GM12878 (cell line): ENCODE data around the gene ESRP2. TPM values are rescaled to one million over a fixed set of nuclear protein-coding genes. Genes with fewer than 3 reads are reported as not detected.

ENCODE experiments used
- ATAC-seq: fragments of 200-7000 bp; cut with Tn5 transposase; 3 replicates; pipeline ENCODE4 v1.9.1; 2020; ENCODE audit warnings: mild to moderate bottlenecking, moderate library complexity
- BruUV-seq: library from RNA; stranded (reverse); fragments of 400-500 nt; replicated peaks from 2 replicates; lab custom pipeline; 2021; lab: Mats Ljungman, UMichigan
- CTCF ChIA-PET: fragments of 300-600 bp; sonication (Branson Sonifier 250); formaldehyde crosslinking; extraction: SDS; loops from one replicate; lab custom pipeline; 2021; ENCODE audit warnings: inconsistent platforms; lab: Yijun Ruan, JAX
- POLR2A ChIA-PET: fragments of 350-600 bp; formaldehyde crosslinking; extraction: SDS; loops from one replicate; lab custom pipeline; 2021; ENCODE audit warnings: inconsistent platforms; lab: Charles Lee
- RAD21 ChIA-PET: fragments of 300-600 bp; sonication (Branson Sonifier 250); formaldehyde crosslinking; loops from one replicate; lab custom pipeline; 2023; ENCODE audit warnings: antibody characterized with exemption; ENCODE audit not compliant: unreplicated experiment; lab: Charles Lee
- SMC1A ChIA-PET: fragments of 300-600 bp; sonication (Branson Sonifier 250); formaldehyde crosslinking; loops from one replicate; lab custom pipeline; 2023; ENCODE audit not compliant: unreplicated experiment, uncharacterized antibody; lab: Charles Lee
- DNase-seq: peaks from one replicate; pipeline ENCODE4 v3.0.0-alpha.2; 2011; ENCODE audit warnings: low read depth, low spot score
- FAIRE-seq: peaks from 3 replicates; lab custom pipeline; 2011; peaks lifted over from hg19 to GRCh38; lab: Jason Lieb, UNC
- H2AFZ ChIP-seq: 2 replicates; pipeline ENCODE4 v1.6.0; 2011; ENCODE audit warnings: low read depth, low read length, control low read depth; ENCODE audit not compliant: control insufficient read depth
- H3K27ac ChIP-seq: 2 replicates; pipeline ENCODE4 v1.5.1; 2011; ENCODE audit warnings: control low read depth; ENCODE audit not compliant: control insufficient read depth, insufficient read depth
- H3K27me3 ChIP-seq, 2 experiments: replicated peaks in 1 of 2; 2 replicates each; pipeline versions ENCODE4 v1.6.0 to v1.6.1; 2011; ENCODE audit warnings: low read length in 1 of 2; ENCODE audit not compliant: control insufficient read depth in 2 of 2, insufficient read depth in 2 of 2
- H3K36me3 ChIP-seq, 2 experiments: 2 replicates each; pipeline ENCODE4 v1.5.1; 2011; ENCODE audit warnings: low read length in 1 of 2; ENCODE audit not compliant: control insufficient read depth in 2 of 2, insufficient read depth in 2 of 2
- H3K4me1 ChIP-seq: 2 replicates; pipeline ENCODE4 v1.6.1; 2011; ENCODE audit warnings: mild to moderate bottlenecking, low read length, moderate library complexity, mixed read lengths; ENCODE audit not compliant: control insufficient read depth, insufficient read depth
- H3K4me2 ChIP-seq: 2 replicates; pipeline ENCODE4 v1.6.0; 2011; ENCODE audit warnings: control low read depth; ENCODE audit not compliant: control insufficient read depth, insufficient read depth
- H3K4me3 ChIP-seq: fragments of 200-600 bp; sonication (generic); 2 replicates; pipeline ENCODE4 v1.5.1; 2016
- H3K79me2 ChIP-seq: 2 replicates; pipeline ENCODE4 v1.6.0; 2011; ENCODE audit warnings: low read length; ENCODE audit not compliant: control insufficient read depth, insufficient read depth
- H3K9ac ChIP-seq: 2 replicates; pipeline ENCODE4 v1.8.0; 2011; ENCODE audit warnings: low read length, control low read depth, mixed read lengths; ENCODE audit not compliant: control insufficient read depth, insufficient read depth
- H3K9me3 ChIP-seq: replicated peaks from 3 replicates; pipeline ENCODE4 v1.5.1; 2011; ENCODE audit warnings: mild to moderate bottlenecking, low read length; ENCODE audit not compliant: control insufficient read depth, insufficient read depth
- H4K20me1 ChIP-seq: 2 replicates; pipeline ENCODE4 v1.6.0; 2011; ENCODE audit not compliant: control insufficient read depth, insufficient read depth
- WRNIP1 ChIP-seq: IDR thresholded peaks from 2 replicates; pipeline ENCODE4 v1.6.1; 2011; ENCODE audit warnings: low read depth, low read length, improper control_type of control experiment, borderline replicate concordance
- WGBS: methylation state at CpG from one replicate; pipeline ENCODE4 v1.1.6; 2016; ENCODE audit warnings: low lambda C conversion rate; ENCODE audit not compliant: insufficient replicate concordance, insufficient coverage; ENCODE audit errors: missing lambda C conversion rate; 5-methylcytosine and 5-hydroxymethylcytosine counted together
- in situ Hi-C: fragments of 300-500 bp; cut with MboI; formaldehyde crosslinking; loops from 9 replicates; pipeline ENCODE4 v1.14.3; 2018; ENCODE audit warnings: mixed read lengths
- intact Hi-C: fragments of 100-400 bp; cut with micrococcal nuclease; formaldehyde crosslinking; loops from one replicate; pipeline ENCODE4 v1.14.2; 2022; ENCODE audit not compliant: unreplicated experiment
- polyA plus RNA-seq, 11 experiments: library from polyadenylated mRNA; depleted of rRNA in 4 of 11; unstranded in 6 of 11; stranded (reverse) in 5 of 11; fragments of >200 nt; fragmentation: Nextera tagmentation in 4 of 11; fragmentation: Illumina TruSeq in 1 of 11; extraction: Ambion mirVana in 4 of 11; extraction: Trizol in 1 of 11; gene quantifications; 1 replicate in 1 of 11; 2 replicates in 10 of 11; pipeline versions ENCODE4 v1.2.1 to v1.2.3, GENCODE V29; 2011 to 2016; ENCODE audit warnings: inconsistent platforms in 2 of 11, missing spikeins in 2 of 11, low read depth in 1 of 11
- total RNA-seq, 4 experiments: library from RNA; depleted of rRNA in 3 of 4; stranded (reverse); fragments of >200 nt in 3 of 4; fragmentation: Illumina TruSeq in 1 of 4; extraction: Trizol in 1 of 4; gene quantifications; 2 replicates each; pipeline versions ENCODE4 v1.2.1 to v1.2.3, GENCODE V29; 2013 to 2021
- TF ChIP-seq, protein P1 (sequence below), 3 experiments: IDR thresholded peaks in 2 of 3; conservative IDR thresholded peaks in 1 of 3; 2 replicates each; pipeline ENCODE4 v1.5.1; 2011; ENCODE audit warnings: low read depth in 3 of 3, low read length in 3 of 3, mild to moderate bottlenecking in 3 of 3, control low read depth in 2 of 3, moderate library complexity in 2 of 3, inconsistent platforms in 1 of 3, mixed read lengths in 1 of 3; ENCODE audit not compliant: control insufficient read depth in 2 of 3, insufficient read depth in 1 of 3; ENCODE audit errors: extremely low read depth in 1 of 3
- TF ChIP-seq, protein P2 (sequence below): fragments of 450-650 bp; IDR thresholded peaks from 2 replicates; pipeline ENCODE4 v1.6.1; 2014; ENCODE audit warnings: mild to moderate bottlenecking
- TF ChIP-seq, protein P3 (sequence below): IDR thresholded peaks from 2 replicates; pipeline ENCODE4 v1.6.1; 2012; ENCODE audit warnings: low read depth, low read length, improper control_type of control experiment
- TF ChIP-seq, protein P4 (sequence below): fragments of 450-650 bp; IDR thresholded peaks from 2 replicates; pipeline ENCODE4 v1.6.1; 2017; ENCODE audit warnings: low read depth, mild to moderate bottlenecking, moderate library complexity

Gene ESRP2
- total and polyA plus RNA-seq, 10 of the 15 experiments (the other 5 are each of a cell fraction or from before 2014, with no cell fraction given): 0.04 to 0.64 (median 0.08) TPM; not detected in 3

DNA sequence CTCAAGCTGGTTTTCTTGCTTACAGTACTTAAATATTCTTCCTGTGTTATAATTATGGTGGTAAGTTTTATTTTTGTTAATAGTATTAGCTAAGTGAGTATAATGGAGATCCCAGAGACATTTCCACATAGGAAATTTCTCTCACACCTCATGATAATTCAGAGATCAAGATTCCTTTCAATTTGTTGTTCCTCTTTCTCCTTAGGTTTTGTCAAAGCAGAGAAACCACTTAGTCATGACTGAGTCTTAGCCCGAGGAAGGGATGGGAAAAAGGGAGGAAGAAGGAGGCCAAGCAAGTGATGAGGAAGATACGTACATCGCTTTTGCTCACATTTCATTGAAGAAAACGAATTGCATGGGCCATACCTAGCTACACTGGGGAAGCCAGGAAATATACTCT lies 18.4 kb downstream of the ESRP2 start (continued):
- TF ChIP-seq, protein P1, sequence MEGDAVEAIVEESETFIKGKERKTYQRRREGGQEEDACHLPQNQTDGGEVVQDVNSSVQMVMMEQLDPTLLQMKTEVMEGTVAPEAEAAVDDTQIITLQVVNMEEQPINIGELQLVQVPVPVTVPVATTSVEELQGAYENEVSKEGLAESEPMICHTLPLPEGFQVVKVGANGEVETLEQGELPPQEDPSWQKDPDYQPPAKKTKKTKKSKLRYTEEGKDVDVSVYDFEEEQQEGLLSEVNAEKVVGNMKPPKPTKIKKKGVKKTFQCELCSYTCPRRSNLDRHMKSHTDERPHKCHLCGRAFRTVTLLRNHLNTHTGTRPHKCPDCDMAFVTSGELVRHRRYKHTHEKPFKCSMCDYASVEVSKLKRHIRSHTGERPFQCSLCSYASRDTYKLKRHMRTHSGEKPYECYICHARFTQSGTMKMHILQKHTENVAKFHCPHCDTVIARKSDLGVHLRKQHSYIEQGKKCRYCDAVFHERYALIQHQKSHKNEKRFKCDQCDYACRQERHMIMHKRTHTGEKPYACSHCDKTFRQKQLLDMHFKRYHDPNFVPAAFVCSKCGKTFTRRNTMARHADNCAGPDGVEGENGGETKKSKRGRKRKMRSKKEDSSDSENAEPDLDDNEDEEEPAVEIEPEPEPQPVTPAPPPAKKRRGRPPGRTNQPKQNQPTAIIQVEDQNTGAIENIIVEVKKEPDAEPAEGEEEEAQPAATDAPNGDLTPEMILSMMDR (IDR thresholded peaks at IDR 0.05 in 2 of 3, conservative IDR thresholded peaks at IDR 0.05 in 1 of 3; ENCODE audit: control insufficient read depth in 2 of 3, extremely low read depth in 1 of 3, insufficient read depth in 1 of 3, low read depth in 3 of 3, low read length in 3 of 3): no peak
- TF ChIP-seq, protein P2, sequence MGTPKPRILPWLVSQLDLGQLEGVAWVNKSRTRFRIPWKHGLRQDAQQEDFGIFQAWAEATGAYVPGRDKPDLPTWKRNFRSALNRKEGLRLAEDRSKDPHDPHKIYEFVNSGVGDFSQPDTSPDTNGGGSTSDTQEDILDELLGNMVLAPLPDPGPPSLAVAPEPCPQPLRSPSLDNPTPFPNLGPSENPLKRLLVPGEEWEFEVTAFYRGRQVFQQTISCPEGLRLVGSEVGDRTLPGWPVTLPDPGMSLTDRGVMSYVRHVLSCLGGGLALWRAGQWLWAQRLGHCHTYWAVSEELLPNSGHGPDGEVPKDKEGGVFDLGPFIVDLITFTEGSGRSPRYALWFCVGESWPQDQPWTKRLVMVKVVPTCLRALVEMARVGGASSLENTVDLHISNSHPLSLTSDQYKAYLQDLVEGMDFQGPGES: no peak
- TF ChIP-seq WRNIP1: no peak
- TF ChIP-seq, all 136 proteins: peak for 0

DNA sequence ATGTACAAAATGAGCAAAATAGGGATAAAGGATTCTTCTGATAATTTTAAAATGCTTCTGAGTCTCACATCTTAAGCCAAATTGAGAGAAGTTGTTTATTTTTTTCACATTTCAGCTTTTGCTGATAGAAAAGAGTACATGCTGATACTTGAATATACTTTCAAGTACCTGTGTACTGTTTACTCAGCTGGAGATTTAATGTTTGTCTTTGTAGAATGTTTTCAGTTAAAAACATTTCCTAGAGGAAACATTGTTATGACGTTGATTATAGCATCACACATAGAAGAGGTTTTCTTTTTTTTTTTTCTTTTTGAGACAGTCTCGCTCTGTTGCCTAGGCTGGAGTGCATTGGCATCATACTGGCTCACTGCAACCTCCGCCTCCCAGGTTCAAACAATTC lies 19.7 kb downstream of the ESRP2 start:
- TF ChIP-seq, protein P3, sequence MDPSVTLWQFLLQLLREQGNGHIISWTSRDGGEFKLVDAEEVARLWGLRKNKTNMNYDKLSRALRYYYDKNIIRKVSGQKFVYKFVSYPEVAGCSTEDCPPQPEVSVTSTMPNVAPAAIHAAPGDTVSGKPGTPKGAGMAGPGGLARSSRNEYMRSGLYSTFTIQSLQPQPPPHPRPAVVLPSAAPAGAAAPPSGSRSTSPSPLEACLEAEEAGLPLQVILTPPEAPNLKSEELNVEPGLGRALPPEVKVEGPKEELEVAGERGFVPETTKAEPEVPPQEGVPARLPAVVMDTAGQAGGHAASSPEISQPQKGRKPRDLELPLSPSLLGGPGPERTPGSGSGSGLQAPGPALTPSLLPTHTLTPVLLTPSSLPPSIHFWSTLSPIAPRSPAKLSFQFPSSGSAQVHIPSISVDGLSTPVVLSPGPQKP: no peak
- TF ChIP-seq, protein P4, sequence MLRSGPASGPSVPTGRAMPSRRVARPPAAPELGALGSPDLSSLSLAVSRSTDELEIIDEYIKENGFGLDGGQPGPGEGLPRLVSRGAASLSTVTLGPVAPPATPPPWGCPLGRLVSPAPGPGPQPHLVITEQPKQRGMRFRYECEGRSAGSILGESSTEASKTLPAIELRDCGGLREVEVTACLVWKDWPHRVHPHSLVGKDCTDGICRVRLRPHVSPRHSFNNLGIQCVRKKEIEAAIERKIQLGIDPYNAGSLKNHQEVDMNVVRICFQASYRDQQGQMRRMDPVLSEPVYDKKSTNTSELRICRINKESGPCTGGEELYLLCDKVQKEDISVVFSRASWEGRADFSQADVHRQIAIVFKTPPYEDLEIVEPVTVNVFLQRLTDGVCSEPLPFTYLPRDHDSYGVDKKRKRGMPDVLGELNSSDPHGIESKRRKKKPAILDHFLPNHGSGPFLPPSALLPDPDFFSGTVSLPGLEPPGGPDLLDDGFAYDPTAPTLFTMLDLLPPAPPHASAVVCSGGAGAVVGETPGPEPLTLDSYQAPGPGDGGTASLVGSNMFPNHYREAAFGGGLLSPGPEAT: no peak
- Histone ChIP-seq H4K20me1 (no peaks in the 10 kb centered on the region), H3K27me3 (no peaks in the 10 kb centered on the region), H3K4me1 (peaks cover 4% of the 10 kb centered on the region; the same call in 1 of the 2 replicates), H3K36me3 (0 out of 4 replicates have a peak, but pooled peaks cover 0 to 2% of the 10 kb centered on the region in 2 experiments), H3K4me3 (no peak overlapping the region), H3K27ac (no peak overlapping the region), H3K4me2 (no peak overlapping the region), H3K9ac (no peak overlapping the region), H3K79me2 (no peaks in the 10 kb centered on the region), H3K9me3 (no peaks in the 10 kb centered on the region), H2AFZ (no peak overlapping the region)
- intact Hi-C loops (no loop called here), in situ Hi-C loops (no loop called here)
- POLR2A ChIA-PET: interaction anchor here (1.0 kb wide), 1 partner anchor 87 kb away, joined by 4 read pairs; no protein-coding TSS in a partner anchor
- FAIRE-seq (no peak), ATAC-seq (no peak), DNase-seq (no peak)
- RAD21 ChIA-PET: interaction anchor here (1.2 to 1.9 kb wide), 2 partner anchors 12 to 143 kb away, joined by 3 to 4 read pairs; no protein-coding TSS in a partner anchor
- SMC1A ChIA-PET: interaction anchor here (0.6 to 1.4 kb wide), 5 partner anchors 8 to 147 kb away, joined by 3 read pairs; no protein-coding TSS in a partner anchor
- no TSS peak for BruUV-seq
- CTCF ChIA-PET: interaction anchor here (1.1 to 1.7 kb wide), 2 partner anchors 9 to 15 kb away, joined by 4 read pairs; no protein-coding TSS in a partner anchor
- WGBS: 94% methylated on average over 3 of the region's 3 CpGs
